Suppressor macrophage (primary cell): ENCODE measurements around the gene SDK1.
A peak's percentile ranks its signal among the peaks of the same experiment; 100 is the strongest.

Source experiments
- DNase-seq, 4 experiments: peaks; one replicate each; pipeline ENCODE4 v3.0.0-alpha.2; 2020 to 2022

Gene SDK1

DNA sequence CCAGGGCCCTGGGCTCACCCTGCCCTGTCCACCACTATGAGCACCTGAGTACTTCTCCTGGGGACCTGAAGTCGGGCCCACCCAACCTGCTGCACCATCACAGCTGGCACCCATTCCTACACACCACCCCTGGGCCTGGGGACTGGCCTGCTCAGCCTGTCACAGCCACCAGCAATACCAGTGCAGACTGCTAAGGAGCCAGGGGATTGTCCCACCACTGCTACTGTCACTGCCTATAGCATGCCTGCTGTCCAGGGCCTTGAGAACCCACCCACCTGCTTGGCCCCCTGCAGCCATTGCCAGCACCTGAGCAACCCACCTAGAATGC is 756.2 kb downstream of the SDK1 start:
- no peak for DNase-seq

DNA sequence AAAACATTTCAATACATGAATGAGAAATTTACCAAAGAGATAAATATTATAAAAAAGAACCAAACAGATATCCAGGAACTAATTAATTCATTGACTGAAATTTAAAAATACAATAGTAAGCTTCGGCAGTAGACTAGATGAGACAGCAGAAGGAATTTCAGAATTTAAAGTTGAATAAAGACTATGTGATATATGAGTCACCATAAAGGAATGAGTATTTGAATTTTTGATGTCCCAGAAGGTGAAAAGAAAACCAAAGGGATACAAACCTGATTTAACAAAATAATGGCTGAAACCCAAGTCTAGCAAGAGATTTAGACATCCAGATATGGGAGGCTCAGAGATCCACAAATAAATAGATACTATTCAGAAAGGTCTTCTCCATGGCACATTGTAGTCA is 757.1 kb downstream of the SDK1 start:
- no peak for DNase-seq

DNA sequence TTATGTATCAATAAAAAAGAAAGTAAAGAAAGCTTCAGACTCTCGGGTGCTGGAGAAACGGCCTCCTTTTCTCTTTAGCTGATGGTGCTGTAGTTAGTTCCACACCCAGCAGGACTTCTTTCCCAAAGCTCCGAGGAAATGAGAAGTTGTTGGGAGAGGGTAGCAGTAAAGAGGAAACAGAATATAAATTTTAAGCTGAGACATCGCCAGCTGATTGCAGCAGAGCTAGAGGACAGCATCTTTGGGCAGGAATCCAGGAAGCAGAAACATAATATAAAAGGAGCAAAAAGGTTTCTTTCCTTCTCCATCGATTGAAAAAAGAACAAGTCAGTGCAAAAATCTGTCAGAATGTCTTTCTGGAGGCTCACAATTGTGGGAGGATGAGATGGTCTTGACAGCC is 764.1 kb downstream of the SDK1 start:
- peak in 2 of 4 experiments; percentile 14 to 57 for DNase-seq

DNA sequence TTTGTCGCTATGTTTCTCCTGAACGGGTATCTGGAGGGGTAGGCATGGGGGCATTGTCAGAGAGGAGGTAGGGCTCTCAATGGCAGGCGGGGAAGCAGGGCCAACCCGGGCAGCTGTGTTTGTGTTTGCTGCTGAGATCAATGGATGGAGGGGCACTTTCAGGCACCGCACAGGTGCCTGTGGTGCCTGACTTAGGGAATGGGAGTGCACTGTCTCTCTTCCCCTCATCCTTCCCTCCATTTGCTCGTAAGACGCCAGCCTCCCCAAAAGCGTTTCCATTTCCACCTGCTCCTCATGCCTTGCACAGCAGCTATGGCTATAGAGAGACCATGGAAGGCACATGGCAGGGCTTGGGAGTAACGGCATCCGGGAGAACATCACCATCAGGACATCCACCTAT is 765.2 kb downstream of the SDK1 start:
- no peak for DNase-seq

DNA sequence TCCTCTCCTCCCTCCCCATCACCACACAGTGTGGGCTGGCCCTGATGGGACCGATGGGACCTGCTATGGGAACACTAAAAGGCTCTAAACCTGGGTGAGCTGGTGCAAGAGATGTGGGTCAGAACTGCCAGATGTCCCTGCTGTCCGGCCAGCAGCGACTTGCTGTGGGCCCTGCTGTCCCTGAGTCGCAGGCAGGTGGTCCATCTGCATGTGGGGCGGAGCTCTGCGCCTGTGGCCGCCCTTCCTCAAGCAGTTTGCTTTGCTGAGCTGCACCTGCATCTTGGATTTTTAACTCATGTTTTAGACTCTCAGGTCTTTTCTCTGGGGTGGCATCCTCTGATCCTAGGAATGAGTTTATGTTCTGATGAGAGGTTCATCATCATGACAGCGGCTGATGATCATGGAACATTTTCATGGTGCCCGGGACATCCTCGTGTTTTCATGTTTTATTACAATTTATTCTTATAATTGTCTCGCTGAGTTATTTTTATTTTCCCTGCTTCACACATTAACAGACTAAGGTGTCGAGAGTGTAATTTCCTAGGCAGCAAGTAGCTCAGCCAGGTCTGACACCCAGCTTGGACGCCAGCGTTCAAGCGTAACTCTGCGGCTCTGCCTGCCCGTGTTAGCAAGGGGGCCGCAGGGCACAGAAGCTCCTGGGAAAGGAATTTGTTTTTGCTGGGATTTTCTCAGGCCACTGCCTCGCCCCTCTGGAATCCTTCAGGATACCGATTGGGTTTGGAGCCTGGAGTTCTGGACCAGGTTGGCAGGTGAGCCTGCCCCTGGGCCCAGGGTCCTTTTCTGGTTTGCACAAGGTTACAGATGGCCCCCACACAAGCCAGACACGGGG is 765.8 kb downstream of the SDK1 start:
- no peak for DNase-seq

DNA sequence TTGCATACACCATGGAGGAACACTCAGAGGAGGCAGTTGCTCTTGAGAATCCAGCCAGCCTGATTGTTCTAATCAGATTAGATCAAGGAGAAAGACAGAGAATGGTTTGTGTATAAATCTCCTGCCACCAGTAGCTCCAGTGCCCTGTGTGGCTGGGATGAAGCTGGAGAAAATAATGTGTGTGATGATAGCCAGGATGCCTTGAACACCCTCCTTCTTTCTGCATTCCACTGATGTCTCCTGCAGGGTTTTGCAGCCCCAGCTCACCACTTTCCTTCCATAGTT is 766.4 kb downstream of the SDK1 start:
- no peak for DNase-seq

DNA sequence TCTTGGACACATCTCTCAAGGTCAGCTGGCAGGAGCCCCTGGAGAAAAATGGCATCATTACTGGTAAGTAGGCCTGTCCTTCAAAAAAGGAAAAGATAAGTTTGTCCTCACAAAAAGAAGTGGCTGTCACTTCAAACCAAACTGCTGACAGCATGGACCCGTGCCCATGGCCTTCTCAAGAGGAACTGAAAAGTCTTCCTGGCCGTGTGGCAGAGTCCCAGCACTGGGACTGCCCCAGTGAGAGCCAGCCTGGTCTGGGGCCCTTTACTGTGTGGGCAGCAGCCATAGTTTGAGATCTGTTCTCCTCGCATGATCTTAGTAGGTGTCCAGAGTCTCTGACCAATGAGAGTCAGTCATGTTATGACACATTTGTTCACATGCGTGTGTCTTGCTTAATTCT is 766.8 kb downstream of the SDK1 start:
- DNase-seq = peak in 2 of 4 experiments; percentile 6 to 38

DNA sequence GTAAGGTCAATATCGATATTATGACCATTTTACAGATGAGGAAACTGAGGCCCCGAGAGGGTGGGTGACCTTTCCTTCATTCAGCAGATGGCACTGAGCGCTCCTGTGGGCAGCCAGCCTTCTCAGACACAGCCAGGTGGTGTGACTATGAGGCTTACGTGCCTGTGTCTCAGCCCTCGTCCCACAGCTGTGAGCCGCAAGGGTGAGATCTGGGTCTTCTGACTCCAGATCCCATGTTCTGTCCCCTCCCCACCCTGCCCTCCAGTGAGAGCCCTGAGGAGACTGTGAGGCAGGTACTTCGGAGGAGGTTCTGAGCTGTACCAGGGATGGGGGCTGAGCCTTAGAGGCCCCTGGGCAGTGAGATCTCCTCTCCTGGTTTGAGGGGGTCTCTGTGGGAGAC is 767.2 kb downstream of the SDK1 start:
- DNase-seq = no peak

DNA sequence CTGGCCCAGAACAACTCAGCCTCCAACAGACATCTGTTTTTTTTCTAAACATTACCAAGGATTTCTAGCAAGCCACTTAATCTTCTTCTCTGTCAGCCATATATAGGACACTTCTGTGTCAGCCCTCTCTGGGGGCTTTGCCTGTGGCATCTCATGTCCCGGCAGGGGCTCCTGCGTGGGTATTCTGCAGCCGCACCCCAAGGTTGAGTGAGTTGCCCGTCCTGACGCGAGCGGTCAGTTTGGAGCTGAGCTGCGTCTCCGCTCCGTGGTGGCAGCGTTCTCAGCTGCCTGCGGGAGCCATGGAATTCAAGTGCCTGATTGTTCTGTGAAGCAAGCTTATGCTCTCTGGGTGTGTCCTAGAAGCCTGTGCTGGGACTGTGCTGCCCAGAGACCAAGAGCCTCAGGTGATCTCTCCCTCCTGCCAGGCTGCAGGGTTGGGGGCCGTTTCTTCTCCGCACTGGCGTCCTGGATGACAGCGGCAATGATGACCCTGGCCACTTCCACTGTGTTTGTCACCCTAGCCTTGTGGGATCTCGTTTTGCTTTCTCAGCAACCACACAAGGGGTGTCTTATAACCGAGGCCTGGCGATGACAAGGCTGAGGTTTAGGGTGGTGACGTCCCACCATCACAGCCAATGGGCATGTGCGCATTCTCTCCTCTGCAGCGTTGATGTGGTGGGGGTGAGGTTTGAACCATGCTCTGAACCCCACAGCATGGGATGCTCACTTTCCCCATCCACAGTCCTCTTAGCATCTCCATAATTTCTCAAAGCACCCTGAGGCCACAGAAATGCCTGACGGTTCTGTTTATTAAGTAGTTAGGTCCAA is 768.4 kb downstream of the SDK1 start:
- DNase-seq = no peak

DNA sequence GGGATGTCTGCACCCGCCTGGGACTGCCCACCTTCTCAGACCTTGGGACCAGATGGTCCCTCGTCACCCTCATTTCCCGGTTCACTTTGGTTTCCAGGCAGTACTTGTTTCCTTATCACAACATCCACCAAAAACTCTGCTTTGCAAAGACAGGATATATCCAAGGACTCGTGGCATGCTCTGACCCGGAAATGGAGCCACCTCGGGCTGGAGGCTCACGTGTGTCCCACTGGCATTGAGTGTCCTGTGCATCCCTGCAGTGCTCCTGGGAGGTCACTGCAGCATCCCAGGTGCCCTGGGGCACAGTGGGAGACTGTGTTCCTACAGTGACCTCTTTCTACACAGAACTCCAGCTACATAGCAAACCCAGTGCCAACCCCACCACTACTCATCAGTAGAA is 769.2 kb downstream of the SDK1 start:
- DNase-seq = no peak

DNA sequence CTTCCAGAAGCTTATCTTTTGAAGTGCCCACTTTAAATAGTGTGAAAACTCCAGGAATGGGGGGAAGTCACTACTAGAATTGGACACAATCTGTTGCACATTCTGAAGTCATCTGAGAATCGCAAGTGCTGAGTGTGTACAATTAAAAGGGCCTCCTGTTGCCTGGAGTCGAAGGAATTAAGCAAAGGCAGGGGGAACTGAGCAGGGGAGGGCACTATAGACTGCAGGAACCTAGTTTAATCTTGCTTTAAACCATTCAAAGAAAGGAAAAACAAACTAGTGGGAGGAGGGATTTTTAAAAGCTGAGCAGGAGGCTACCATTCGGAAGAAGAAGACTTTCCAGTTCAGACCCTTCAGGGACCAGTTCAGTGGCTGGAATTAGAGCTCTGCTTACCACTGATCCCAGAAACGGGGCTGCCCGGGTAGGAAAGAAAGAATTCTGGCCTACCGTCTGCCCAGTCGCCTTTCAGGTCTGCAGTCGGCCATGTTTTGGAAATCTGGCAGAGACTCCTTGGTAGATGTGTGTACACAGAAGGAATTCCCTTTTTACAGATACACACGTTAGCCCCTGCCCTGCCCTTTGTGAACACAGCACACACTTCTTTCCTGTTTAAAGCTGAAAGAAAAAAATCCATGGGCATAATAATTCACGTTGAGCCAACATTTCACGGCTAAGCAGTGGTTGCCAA is 770.5 kb downstream of the SDK1 start:
- no peak for DNase-seq

DNA sequence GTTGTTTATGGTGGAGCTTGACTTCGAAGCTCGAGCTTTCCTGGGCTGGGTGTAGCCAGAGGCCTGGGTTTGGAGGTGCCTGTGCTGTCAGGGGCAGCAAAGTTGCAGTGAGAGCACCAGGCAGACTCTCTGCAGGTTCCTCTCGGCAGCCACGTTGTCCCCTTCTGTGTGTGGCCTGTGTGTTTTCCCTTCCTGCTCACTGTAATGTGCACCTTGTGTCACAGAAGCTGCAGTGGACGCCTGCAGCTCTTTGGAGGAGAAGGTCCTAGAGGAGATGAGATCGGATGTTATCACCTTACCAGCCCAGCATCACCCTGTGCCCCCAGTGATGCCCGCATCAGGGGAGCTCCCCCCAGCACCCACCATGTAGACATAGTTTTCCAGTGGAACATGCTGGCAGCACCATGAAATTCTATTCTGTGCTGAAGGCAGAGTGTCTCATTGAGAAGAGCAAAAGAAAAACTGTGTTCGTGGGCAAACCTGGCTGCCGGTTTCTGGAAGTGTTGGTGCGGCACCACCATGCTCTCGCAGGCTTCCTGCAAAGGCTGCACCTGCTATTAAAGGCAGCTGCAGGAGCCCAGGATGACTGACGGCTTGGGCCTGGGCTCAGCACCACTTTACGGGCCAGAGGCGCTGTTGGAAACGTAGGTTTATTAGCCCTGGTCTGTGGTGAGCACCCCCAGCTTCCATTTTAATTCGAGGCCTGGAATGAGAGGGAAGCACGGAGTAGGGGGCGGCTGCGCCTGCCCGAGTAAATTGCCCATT is 771.3 kb downstream of the SDK1 start:
- DNase-seq = no peak

DNA sequence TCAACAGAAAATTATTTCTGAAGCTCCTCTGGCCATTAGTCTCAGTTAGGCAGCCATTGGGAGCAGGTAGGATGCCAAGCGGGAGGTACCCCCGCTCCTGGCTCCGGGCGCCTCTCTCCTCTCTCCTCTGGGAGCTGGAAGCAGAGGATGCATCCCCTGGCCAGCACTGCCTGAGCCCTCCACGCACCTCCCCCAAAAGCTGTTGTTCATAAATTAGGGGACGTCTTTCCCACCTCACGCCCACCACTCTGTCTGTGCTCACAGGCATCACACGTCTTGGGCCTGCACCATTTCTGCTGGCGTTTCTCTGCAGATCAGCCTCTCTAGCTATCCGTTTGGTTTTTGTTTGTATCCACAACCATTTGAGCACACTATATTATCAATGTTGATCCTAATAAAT is 772.0 kb downstream of the SDK1 start:
- no peak for DNase-seq

DNA sequence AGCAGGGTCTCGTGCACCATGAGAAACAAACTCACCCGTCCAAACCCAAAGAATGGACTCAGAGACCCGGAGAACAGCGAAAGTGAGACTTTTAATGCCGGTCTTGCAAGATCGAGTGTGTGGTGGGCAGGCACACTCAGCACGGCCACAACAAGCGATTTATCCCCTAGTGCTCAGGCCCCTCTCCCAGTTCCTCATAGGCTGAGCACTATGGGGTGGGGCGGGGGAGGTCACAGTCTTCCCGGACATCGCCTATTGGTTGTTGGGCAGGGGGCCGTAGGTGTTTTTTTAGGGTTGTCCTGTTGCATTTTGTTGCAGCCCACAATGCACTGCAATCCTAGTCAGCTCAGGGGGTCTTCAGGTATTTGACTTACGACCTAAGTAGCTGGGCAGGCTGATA is 772.7 kb downstream of the SDK1 start:
- DNase-seq = no peak

DNA sequence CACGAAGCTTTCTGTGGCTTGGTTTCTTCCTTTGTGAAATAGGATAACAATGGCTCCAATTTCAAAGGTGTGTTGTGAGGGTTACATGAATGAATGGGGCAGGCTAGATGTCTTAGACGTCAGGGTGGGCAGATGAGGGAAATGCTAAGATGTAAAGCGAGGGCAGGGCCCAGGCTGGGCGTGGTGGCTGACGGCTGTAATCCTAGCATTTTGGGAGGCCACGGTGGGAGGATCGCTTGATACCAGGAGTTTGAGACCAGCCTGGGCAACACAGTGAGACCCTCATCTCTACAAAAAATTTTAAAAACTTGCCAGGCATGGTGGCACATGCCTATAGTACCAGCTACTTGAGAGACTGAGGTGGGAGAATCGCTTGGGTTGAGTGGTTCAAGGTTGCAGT is 773.4 kb downstream of the SDK1 start:
- no peak for DNase-seq

DNA sequence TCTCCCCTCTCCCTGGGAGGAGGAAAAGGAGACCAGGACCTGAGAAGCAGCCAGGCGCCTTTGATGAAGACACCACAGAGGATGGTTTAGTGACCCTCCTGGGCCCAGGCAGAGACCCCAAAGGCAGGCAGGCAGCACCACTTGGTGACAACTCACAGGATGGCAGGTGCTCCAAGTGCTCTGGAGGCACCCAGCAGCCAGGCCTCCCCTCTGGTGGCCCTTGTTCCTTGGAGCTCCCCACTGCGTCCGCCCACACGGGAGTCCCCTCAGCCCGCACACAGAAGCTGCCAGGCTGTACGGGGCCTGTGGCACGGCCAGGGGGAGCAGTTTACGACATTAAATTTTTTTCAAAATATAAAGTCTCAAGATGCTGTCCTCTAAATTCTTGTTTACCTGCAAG is 773.9 kb downstream of the SDK1 start:
- DNase-seq = no peak

DNA sequence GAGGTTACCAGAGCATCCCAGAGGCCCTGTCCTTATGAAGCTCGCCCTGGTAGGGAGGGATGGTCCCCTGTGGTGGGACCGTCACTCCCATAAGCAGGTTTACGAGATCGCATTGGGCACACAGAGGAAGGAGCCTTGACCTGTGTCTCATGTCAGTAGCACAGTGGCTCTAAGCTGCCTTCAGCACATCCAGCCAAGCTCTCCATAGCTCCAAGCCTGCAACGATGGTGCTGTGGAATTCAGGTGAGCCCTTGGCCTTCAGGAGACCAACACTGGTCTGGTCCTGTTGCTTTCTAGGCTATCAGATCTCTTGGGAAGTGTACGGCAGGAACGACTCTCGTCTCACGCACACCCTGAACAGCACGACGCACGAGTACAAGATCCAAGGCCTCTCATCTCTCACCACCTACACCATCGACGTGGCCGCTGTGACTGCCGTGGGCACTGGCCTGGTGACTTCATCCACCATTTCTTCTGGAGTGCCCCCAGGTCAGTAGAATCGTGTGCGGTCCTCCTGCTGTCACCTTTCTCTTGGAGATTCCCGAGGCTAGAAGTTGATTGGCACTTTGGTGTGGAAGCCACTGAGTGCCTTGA is 775.7 kb downstream of the SDK1 start:
- DNase-seq = no peak

DNA sequence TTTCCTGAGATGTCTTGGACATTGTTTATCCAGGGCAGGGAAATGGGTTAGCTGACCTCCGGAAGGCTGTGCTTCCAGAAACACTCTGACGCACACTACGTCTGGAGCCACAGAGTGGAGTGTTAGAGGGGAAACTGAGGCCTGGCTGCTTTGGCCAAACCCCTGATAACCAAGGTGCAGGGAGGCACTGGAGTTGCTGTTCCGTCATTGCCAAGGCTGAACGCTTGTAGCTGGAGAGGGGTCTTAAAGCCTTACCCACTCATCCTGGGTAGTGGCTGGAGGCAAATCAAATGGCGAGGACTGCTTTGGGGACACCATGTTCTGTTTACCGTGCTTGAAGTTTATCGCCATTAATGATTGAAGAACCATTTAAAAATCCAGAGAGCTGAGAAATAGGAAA is 776.9 kb downstream of the SDK1 start:
- DNase-seq = no peak

DNA sequence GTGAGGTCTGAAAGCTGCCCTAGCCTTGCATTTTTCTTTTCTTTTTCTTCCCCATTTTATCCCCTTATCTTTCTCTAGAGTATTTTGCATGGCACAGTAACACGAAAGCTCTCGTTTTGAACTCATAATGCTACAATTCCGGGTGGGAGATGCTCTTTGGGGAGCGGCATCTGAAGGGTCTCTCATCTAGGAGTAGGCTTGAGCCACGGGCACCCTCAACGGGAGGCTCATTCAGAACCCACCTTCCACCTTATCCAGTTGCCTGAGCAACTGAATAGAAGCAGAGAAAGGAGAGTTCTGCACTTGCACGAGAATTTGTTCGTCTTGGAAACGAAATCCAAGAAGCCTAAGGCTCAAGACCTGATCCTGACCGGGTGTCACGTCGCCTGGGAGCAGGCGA is 777.5 kb downstream of the SDK1 start:
- DNase-seq = no peak

DNA sequence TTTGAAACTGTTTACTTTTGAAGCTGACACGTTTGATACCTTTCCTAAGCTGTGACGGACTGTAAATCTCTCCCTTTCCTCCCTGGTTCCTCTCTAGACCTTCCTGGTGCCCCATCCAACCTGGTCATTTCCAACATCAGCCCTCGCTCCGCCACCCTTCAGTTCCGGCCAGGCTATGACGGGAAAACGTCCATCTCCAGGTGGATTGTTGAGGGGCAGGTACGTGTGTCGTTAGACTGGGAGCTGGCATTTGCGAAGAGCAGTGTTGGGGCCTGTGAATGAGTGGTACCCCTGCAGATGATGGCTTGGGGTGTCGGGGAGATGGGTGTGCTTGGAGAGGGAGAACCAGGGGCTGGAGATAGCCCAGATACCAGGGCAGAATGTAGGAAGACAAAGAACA is 778.3 kb downstream of the SDK1 start:
- DNase-seq = no peak

DNA sequence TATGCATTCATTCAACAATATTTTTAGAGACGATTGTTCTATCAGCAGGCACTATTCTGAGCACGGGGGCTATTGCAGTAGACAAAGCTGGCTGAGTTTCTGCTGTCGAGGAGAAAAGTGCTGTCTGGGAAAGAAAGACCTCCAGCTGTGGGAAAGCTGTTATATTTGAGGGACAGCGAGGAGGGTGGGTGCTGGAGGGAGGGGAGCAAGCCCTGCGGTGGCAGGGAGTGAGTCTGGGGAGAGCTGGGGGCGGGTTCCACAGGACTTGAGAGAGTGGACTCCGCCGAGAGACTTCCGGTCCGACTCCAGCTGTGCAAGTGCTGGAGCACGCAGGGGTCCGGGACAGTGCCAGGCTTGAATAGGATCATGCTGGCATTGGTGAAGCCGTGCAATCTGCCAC is 778.9 kb downstream of the SDK1 start:
- no peak for DNase-seq

DNA sequence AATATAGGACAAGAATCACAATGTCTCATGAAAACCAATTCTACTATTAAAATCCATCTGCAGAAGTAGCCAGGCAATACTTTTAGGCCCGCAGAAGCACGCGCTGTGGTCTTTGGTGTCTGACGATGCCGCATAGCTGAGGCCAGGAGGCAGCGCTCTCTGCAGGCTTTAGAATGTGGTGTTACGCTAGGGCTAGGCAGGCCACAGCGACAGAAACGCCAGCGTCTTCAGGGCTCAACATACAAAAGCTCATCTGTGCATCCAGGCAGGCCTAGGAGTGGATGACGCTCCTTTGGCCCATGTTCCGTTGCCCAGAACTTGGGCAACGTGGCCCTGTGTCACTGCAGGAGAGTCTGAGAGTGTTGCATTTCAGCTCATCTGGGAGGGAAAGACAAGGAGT is 779.9 kb downstream of the SDK1 start:
- DNase-seq = no peak

DNA sequence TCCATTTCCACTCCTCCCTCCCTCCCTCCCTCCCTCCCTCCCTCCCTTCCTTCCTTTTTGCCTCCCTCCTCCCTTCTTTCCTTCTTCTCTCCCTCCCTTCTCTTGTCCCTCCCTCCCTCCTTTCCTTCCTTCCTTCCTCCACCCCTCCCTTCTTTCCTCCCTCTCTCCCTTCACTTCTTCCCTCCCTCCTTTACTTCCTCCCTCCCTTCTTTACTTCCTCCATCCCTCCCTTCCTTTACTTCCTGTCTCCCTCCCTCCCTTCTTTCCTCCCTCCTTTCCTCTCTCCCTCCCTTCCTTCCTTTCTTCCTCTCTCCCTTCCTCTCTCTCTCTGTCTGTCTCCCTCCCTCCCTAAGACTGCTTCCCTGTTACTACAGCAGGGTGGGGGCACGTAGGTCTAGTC is 782.5 kb downstream of the SDK1 start:
- no peak for DNase-seq
